ENCODE measurements around the gene PIEZO1.

Gene PIEZO1

GRCh38 chr16:88747588-88748301, 37.3 kb downstream of the PIEZO1 start:
- no peak for DNase-seq

GRCh38 chr16:88746506-88746905, 38.5 kb downstream of the PIEZO1 start:
- no peak for DNase-seq

GRCh38 chr16:88744577-88745521, 40.2 kb downstream of the PIEZO1 start:
- no peak for DNase-seq

- DNase-seq = no peak
Measured at GRCh38 chr16:88743693-88744576, 41.1 kb downstream of the PIEZO1 start.

GRCh38 chr16:88742896-88743605, 42.0 kb downstream of the PIEZO1 start:
- no peak for DNase-seq

GRCh38 chr16:88741368-88741767, 43.7 kb downstream of the PIEZO1 start:
- DNase-seq = no peak

GRCh38 chr16:88740727-88741055, 44.3 kb downstream of the PIEZO1 start:
- no peak for DNase-seq

- no peak for DNase-seq
Measured at GRCh38 chr16:88739977-88740726, 44.9 kb downstream of the PIEZO1 start.

- no peak for DNase-seq
Measured at GRCh38 chr16:88739139-88739976, 45.7 kb downstream of the PIEZO1 start.

GRCh38 chr16:88738151-88739084, 46.6 kb downstream of the PIEZO1 start:
- DNase-seq = no peak

GRCh38 chr16:88737298-88738150, 47.5 kb downstream of the PIEZO1 start:
- DNase-seq = no peak

GRCh38 chr16:88736496-88736895, 48.5 kb downstream of the PIEZO1 start:
- DNase-seq = no peak

- no peak for DNase-seq
Measured at GRCh38 chr16:88736088-88736487, 48.9 kb downstream of the PIEZO1 start.

GRCh38 chr16:88735616-88736015, 49.4 kb downstream of the PIEZO1 start:
- no peak for DNase-seq

GRCh38 chr16:88735121-88735520, 49.9 kb downstream of the PIEZO1 start:
- no peak for DNase-seq

- DNase-seq = no peak
Measured at GRCh38 chr16:88734361-88734728, 50.7 kb downstream of the PIEZO1 start.

GRCh38 chr16:88733630-88734360, 51.2 kb downstream of the PIEZO1 start:
- no peak for DNase-seq

GRCh38 chr16:88732961-88733294, 52.1 kb downstream of the PIEZO1 start:
- no peak for DNase-seq
